Measurements from ENCODE around the gene CACNG7.

DNA sequence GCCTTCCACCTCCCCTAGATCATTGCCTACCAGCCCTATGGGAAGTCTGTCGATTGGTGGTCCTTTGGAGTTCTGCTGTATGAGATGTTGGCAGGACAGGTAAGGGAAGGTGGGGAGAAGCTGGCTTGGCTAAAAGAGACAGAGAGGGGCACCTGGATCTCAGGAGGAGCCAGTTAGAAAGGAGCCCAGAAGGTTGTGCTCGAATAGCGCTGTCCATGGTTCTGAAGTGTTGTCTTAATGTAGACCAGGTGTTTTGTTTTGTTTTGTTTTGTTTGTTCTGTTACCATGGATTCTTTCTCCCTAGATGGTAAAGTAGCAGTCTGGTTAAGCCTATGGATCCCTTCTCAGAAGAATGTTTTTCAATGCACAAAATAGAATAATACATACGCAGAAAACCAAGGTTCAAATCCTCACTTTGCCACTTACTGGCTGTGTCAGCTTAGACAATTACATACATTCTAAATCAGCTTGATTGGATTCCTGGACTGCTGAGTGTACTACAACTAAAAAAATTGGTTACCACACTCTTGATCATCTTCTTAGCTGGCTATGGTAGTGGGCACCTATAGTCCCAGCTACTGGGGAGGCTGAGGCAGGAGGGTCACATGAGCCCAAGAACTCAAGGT lies 5.9 kb upstream of the CACNG7 start:
- TF ChIP-seq, protein P1, sequence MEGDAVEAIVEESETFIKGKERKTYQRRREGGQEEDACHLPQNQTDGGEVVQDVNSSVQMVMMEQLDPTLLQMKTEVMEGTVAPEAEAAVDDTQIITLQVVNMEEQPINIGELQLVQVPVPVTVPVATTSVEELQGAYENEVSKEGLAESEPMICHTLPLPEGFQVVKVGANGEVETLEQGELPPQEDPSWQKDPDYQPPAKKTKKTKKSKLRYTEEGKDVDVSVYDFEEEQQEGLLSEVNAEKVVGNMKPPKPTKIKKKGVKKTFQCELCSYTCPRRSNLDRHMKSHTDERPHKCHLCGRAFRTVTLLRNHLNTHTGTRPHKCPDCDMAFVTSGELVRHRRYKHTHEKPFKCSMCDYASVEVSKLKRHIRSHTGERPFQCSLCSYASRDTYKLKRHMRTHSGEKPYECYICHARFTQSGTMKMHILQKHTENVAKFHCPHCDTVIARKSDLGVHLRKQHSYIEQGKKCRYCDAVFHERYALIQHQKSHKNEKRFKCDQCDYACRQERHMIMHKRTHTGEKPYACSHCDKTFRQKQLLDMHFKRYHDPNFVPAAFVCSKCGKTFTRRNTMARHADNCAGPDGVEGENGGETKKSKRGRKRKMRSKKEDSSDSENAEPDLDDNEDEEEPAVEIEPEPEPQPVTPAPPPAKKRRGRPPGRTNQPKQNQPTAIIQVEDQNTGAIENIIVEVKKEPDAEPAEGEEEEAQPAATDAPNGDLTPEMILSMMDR (conservative IDR thresholded peaks at IDR 0.05; ENCODE audit: low read depth, low read length): no peak
- TF ChIP-seq EZH2 (IDR thresholded peaks at IDR 0.05; ENCODE audit: borderline replicate concordance, low read depth, low read length, poor library complexity, severe bottlenecking): no peak
